Endometrium (tissue), 2 donors: ENCODE results near the gene DPH6.

Experiments
- FAIRE-seq: peaks from 2 replicates; lab custom pipeline; 2012; peaks lifted over from hg19 to GRCh38; lab: Jason Lieb, UNC
- donor health status: control.
- donor health status: control.

The DPH6 gene

DNA sequence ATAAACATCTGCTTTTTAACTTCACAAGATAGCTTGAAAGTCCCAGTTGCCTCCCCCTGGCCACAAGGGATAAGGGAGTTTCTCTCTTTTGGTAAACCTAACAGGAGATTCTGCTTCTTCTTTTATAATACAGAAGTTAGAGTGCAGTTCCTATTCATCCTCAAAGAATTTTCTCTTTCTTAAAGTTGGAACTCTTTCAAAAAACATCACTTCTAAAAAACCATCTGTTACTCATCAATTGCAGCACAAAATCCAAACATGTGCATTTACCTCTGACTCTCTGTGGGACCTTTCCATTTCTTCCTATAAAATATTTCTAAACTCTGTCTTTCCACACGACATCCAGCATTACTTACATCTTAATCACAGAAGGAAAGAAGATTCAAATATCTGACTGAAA is 5.1 kb downstream of the DPH6 start:
- FAIRE-seq = peak; percentile 43

DNA sequence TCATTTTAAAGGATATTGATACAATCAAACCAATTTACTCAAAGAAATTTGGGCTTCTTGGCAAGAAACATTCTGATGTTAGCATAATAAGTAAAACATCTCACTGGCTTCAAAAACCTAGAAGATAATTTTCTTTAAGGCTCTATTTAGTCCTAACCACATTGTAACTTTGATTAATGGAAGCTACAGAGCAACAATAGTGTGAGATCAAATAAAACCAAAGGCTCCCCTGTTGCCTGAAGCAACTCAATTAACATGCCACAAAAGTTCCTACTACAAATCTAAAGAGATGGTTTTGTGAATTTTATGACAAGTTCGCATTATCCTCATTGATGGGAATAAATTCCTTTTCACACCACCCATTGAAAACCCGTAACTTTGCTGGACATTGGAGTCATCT is 5.9 kb downstream of the DPH6 start:
- no peak for FAIRE-seq

DNA sequence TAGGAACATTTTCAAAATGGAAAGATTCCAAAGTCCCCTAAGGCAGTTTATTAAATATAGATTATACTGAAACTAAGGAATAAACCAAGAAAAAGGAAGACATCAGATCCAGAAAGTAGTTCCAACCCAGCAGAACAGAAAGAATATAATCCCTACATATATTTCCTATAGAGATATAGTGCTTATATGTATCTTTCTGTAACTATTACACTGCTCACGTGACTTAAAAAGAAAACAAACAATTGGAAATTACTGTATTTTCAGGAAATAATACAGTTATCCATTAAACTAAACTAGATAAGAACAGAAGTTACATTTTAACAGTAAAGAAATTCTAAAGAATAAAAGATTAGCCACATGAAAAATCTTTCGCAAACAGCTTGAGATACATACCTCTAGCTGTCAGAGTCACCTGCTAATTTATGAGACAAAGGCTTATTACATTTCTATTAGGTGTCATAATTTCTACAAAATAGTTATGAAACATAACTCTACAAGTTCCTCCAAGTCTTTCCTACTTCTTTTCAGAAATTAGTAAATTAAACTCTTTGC is 10.5 kb downstream of the DPH6 start:
- no peak for FAIRE-seq

DNA sequence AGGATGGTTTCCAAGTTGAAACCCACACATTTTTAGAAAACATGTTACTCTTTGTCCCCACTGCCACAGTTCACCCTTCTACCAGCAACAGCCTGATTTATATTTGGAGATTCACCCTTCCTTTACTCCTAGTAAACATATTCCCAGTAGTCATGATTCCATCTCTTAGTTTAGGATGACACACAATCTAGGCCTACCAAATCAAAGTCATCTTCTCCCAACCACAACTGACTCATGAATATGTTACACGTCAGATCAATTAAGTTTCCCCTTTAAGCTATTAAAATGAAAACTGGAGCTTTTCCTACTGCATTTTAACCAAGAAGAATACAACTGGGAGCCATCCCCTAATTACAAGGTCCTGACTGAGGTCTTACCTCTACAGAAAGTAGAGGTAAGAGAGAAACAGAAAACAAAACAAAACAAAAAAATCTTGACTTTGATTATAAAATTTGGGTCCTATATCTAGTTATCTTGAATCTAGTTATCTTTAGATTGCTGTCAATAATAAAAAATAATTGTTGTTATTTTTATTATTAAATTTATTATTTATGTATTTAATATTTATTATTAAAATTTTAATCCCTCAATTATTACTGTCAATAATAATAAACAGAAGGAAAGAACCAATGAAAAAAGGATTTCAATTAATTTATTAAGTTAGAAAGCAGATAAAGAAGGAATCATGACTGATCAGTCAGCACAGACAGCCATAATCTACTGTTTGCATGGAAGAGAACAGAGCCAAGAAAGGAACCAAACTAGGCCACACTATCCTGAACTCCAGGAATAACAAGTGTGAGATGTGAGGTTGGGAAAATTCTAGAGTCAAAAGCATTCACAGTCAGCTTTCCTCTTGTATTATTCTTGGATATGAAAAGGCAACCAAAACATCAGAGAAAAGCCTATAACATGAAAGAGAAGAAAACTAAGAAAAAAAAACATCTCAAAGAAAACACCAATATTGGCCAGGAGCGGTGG is 12.5 kb downstream of the DPH6 start:
- peak; percentile 45 for FAIRE-seq

DNA sequence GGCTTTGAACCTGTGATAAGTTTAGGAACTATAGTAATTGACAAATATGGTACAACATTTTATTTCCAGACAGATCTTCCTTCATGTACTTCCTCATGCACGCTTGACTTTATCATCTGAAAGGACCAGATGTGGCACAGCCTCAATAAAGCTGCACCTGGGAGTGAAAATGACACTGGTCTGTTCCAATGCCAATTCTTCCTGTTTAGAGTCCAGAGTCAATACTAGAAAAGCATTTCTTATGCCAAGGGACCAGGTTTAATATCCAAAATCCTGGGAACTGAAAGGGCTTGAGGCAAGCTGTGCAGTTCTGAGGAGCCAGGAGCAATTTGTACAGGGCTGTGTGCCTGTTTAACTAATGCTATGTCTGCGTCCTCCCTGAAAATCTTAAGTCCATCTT is 15.3 kb downstream of the DPH6 start:
- no peak for FAIRE-seq

DNA sequence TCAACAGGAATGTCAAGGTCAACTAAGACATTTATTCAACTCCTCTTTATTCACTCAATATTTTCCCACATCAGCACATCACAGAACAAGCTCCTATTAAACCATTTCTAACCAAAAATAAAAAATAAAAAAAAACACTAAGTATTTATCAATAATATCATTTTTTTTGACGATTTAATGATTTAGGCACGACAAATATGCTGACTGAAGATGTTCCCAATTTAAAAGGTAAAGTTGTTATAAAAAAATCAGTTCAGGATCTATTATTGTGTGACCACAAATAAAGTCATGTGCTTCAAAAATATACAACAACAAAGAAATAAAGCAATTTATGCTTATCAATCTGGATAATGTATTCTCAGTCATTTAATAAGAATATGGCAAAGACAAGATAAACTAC is 16.2 kb downstream of the DPH6 start:
- no peak for FAIRE-seq

DNA sequence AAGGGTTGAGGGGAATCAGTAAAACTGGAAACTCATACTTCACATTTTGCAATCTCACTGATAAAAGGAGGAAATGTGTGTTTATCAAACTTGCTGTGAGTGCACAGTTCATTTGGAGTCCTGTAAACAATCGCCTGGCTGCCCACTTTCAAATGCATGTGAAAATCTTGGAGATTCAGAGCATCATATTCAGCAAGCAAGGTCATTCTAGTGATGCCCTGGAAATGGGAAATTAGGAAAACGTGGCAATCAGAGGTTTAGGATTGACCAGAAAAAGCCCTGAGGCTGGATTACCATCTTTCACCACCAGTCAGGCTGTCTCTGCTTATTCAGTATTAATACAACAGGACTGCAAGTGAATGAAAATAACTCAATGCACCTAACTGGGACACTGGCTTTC is 23.9 kb downstream of the DPH6 start:
- FAIRE-seq = no peak

DNA sequence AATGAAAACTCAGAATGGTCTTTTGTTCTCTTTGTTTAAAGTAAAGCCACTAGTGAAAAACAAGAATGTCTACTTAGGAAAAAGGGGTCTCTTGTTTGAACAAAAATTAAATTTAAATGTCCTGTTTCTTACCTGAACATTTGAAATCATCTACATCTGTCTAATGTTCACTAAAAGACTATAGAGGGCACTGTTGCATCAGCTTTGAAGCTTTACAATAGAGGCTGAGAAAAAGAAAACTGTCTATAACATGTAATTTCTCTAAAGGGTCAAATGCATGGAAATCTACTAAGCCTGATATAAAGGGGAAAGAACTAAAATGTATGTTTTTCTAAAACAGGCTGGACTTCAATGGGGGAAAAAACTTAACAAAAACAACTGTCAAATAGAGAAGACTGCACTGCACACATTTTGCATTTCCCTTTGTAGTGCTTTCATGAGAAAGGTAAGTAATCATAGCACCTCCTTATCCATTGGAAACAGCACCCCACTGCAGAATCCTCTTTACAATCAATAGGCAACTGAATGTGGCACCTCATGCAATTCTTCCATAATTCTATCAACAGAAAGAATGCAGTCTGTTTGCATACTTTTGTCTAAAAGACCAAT is 26.3 kb downstream of the DPH6 start:
- peak; percentile 51 for FAIRE-seq

DNA sequence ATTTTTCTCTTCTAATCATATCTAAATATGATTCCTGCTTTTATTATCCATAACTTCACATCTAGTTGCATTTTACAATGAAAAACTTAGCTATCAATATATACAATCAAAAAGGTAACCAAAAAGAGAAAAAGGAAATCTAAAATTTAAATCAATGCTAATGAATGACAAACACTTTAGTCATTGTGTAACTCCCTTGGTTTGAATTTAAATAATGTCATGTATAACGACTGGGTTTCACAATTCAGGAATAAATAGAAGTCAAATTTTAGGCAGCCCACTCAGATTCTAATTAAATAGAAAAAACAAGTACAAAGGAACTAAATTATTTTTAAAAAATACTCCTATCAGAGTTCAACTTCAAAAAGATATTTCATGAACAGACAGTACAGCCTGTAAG is 26.9 kb downstream of the DPH6 start:
- FAIRE-seq = no peak

DNA sequence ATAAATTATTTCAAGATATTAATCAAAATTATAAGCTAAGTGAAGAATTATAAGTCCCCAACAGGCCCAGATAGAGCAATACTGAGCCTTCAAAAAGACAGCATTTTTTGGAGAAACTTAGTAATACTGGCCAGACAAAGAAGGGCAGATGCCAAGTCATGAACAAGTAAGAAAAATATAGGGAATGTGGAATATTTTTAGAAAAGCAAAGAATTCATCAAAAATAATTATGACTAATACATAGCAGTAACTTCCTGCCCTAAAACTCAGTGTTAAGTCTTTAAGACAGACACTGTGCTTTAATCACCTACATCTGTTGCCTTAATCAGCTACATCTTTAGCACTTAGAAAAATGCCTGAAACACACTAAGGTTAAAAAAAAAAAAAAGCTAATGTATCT is 31.2 kb downstream of the DPH6 start:
- FAIRE-seq = no peak

DNA sequence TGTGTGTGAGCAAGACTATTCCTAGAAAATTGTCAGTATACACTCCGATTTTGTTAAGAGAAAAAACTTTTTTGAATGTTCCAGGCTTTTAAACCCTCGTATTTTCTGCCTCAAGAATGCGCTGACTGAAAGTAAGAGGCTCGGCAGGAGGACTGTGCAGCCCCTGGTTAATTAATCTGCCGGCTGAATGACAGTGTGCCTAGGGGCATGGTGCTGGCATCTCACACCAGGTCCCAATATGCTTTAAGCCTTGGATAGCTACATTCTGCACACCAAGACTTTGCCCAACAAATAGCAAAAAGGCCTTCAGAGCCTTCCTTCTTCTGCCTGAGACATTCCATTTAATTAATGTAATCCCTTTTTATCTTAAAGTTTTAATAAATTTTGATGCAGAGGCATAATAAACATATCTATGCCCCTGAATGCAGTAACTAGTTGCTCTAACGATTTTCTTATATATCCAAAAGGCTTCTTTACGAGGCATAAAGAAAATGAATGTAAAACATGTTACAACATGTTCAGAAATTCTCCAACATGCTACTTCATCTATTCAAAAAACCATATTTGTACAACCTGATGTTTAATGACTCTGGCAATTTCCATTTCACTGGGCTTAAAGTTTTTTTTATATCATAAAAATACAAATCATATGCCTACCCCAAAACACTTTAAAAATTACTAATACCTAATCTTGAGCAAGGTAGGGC is 37.9 kb downstream of the DPH6 start:
- FAIRE-seq = no peak

DNA sequence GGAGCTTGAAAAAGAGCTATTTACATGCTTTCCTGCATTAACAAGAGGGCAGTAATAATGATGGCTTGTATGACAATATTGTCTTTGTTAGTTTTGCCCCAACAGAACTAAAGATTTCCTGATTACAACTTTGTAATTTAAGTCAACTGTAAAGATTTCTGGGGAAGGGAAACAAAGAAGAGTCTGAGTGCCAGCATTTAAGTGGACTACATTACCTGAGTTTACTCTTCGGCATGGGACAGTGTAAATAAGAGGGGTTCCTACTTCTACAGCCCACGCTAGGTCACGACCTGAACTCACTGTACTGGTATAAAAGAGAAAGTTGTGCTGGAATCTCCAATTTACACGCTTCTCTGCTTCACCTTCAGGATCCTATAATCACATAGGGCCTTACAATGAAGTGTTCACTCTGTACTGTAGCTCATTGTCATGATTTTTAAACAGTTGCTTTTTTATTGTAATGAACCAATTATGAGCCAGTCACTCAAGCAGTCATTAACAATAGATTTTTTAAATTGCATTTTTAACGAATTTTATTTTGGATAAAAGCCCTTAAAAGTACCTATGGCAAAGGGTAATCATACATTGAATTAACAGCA is 39.6 kb downstream of the DPH6 start:
- no peak for FAIRE-seq

DNA sequence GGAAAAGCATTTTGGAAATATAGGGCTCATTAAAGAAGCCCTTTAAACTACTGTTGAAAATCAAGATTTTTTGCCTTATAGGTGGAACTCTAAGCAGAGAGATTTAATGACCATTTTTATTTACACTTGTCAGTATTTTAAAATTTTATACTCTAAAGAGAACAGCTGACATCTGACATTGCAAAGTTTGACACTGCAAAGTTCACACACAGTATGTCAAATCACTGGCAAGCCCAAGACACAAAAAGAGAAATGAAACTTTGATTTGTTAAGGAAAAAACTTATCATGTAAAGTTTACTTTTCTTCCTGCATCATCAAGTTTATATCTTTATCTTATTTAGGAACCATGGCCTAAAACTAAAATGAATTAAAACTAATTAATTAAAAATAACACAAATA is 40.2 kb downstream of the DPH6 start:
- FAIRE-seq = peak; percentile 74

DNA sequence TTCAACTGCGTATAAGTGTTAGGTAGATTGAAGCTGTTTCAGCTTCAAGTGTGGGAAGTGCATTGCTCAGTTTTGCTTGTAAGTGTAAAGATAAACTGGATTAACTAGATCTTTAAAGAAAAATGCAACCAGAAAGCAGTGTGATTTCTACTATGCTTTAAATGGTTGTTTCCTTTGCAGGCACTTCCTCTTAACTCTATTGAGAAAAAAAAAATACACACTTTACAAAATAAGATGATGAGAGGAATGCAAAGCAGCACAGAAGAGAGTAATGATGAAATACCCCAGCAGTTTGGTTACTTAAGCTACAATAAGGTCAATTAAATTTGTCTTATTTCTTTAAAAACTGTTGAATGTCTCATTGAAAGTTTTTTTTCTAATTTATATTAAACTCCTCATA is 40.8 kb downstream of the DPH6 start:
- no peak for FAIRE-seq

DNA sequence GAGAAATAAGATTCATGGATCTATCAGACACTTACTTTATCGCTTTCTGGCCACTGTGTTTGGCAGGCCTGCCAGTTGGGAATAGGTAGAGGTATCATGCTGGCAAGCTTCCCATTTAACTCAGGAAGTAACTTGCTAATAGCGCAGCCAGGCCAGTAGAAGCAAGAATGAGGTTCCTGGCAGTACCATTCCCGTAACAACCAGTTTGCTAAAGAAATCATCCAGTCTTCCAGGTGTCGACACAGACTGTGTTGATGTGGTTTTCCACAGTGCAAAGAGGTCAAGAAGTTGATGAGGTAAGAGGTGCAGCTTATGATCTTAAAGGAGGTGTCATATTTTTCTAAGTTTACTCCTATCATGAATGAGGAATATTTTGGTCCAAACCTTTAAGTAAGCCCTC is 46.2 kb downstream of the DPH6 start:
- no peak for FAIRE-seq

DNA sequence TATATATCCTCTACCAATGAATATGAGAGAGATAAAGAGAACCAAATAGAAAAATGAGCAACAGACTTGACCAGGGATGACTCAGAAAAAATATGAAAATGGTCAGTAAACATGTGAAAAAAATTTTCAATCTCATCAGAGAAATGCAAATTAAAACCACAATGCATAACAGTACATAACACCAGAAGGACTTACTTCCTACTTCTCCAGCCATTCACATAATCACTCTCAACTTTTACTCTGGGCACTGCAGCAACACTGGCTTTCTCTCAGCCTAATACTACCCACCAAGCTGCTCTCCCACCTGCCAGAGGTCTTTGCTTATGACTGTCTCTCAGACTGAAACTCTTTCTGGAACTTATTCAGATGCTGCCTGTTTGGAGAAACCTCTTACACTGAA is 49.4 kb downstream of the DPH6 start:
- FAIRE-seq = no peak

DNA sequence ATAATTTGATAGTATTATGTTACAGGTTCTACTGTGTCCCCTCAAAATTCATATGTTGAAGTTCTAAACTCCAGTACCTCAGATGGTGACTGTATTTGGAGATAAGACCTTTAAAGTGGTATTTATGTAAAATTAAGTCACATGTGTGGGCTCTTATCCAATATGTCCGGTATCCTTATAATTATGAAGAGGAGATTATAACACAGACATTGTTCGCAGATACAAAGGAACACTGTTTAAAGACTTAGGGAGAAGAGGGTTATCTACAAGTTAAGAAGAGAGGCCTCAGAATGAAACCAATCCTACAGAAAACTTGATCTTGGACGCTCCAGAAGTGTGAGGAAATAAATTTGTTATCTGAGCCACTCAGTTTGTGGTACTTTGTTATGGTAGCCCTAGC is 50.9 kb downstream of the DPH6 start:
- no peak for FAIRE-seq

DNA sequence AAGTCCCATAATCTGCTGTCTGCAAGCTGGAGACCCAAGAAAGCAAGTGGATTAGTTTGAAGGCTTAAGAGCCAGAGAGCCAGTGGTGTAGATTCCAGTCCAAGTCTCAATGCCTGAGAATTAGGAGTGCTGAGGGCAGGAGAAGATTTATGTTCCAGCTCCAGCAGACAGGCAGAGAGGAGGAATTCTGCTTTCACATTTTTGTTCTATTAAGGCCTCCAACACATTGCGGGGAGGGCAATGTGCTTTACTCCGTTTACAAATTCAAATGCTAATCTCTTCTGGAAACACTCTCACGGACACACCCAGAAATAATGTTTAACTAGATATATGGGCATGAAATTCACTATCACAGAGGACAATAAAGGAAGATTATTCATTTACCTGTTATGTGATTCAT is 54.0 kb downstream of the DPH6 start:
- no peak for FAIRE-seq

DNA sequence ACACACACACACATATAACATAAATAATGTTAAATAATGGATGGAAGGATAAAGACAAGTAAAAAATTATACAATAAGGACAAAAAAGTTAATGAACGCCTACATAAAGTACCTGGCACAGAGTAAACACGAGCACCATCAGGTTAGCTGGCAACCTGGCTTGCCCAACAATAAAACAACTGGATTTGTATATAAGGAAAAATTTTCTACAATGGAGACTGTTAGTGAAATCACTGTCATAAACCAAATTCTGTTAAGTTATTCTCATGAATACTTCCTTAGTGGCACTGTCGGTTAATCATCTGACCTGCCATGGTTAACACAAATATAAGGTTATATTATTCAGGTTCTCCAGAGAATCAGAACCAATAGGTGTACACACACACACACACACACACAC is 54.8 kb downstream of the DPH6 start:
- FAIRE-seq = no peak

DNA sequence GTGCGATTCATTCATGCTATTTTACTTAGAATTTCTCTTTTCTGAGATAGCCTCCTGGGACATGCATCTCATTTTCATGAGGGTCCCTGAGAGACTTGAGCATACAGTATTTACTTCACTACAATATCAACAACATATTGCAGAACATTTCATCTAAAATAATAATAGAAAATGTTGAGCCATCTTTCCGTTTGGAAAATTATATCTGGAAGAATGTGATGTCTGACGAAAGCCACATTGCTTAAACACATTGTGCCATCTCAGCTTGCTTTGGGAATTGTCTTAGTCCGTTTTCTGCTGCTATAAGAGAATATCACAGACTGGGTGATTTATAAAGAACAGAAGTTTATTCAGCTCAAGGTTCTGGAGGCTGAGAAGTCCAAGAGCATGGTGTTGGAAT is 55.5 kb downstream of the DPH6 start:
- no peak for FAIRE-seq

DNA sequence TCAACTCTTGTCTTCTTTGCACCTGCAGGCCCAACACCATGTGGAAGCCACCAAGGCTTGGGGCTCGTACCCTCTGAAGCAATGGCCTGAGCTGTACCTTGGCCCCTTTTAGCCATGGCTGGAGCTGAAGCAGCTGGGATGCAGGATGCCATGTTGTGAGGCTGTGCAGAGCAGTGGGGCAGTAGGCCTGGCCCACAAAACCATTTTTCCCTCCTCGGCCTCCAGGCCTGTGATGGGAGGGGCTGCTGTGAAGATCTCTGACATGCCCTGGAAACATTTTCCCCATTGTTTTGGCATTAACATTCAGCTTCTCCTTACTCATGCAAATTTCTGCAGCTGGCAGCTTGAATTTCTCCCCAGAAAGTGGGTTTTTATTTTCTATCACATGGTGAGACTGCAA is 58.5 kb downstream of the DPH6 start:
- no peak for FAIRE-seq

DNA sequence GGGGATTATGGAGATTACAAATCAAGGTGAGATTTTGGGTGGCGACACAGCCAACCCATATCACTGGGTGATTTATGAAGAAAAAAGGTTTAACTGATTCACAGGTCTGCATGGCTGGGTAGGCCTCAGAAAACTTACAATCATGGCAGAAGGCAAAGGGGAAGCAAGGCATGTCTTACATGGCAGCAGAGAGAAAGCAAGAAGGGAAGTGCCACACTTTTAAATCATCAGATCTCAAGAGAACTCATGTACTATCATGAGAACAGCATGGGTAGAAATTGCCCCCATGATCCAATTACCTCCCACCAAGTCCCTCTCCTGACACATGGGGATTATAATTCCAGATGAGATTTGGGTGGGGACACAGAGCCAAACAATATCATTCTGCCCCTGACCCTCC is 59.7 kb downstream of the DPH6 start:
- no peak for FAIRE-seq
